ENCODE measurements around the gene FAM110A.
"Not testable (repeated sequence)": the region's sequence is repeated elsewhere in the genome, so short reads cannot be mapped to it uniquely, and the experiment has no call there.

FAM110A gene

GRCh38 chr20:833450-834150 is at the start of gene FAM110A:
TSS of gene FAM110A (plus strand) at chr20:833715. CDS start at chr20:844805, 11,090 bp downstream.
- peak; percentile 96 for DNase-seq
- H3K9me3 ChIP-seq (ENCODE audit: severe bottlenecking): no peaks in the 10 kb centered on the region
- peak within 1 kb of the TSS; percentile 92 for H3K4me3 ChIP-seq (ENCODE audit: low read depth, low read length)
- H3K27ac ChIP-seq: peak within 1 kb of the TSS; percentile 96
- H3K27me3 ChIP-seq (ENCODE audit: insufficient read depth, low read depth, severe bottlenecking): no peaks in the 10 kb centered on the region
- no peak for TF ChIP-seq CTCF (IDR thresholded peaks at IDR 0.05; ENCODE audit: low read depth, low read length)
- no peaks in the 10 kb centered on the region for H3K36me3 ChIP-seq

- no peak for DNase-seq
- Histone ChIP-seq H3K27ac (no peak overlapping the region), H3K36me3 (no peaks in the 10 kb centered on the region), H3K4me3 (ENCODE audit: low read depth, low read length) (no peak overlapping the region), H3K27me3 (ENCODE audit: insufficient read depth, low read depth, severe bottlenecking) (no peaks in the 10 kb centered on the region), H3K9me3 (ENCODE audit: severe bottlenecking) (peaks cover 11% of the 10 kb centered on the region)
- no peak for TF ChIP-seq CTCF (IDR thresholded peaks at IDR 0.05; ENCODE audit: low read depth, low read length)
Observed at GRCh38 chr20:787825-788224, 45.7 kb upstream of the FAM110A start.

GRCh38 chr20:791056-791455 is 42.5 kb upstream of the FAM110A start:
- no peaks in the 10 kb centered on the region for H3K36me3 ChIP-seq
- no peaks in the 10 kb centered on the region for H3K27me3 ChIP-seq (ENCODE audit: insufficient read depth, low read depth, severe bottlenecking)
- TF ChIP-seq CTCF (IDR thresholded peaks at IDR 0.05; ENCODE audit: low read depth, low read length): no peak
- H3K27ac ChIP-seq: no peak overlapping the region
- peaks cover 8% of the 10 kb centered on the region for H3K9me3 ChIP-seq (ENCODE audit: severe bottlenecking)
- no peak for DNase-seq
- no peak overlapping the region for H3K4me3 ChIP-seq (ENCODE audit: low read depth, low read length)

GRCh38 chr20:792248-792647 is 41.3 kb upstream of the FAM110A start:
- no peaks in the 10 kb centered on the region for H3K36me3 ChIP-seq
- no peak overlapping the region for H3K27ac ChIP-seq
- no peak overlapping the region for H3K4me3 ChIP-seq (ENCODE audit: low read depth, low read length)
- no peaks in the 10 kb centered on the region for H3K27me3 ChIP-seq (ENCODE audit: insufficient read depth, low read depth, severe bottlenecking)
- TF ChIP-seq CTCF (IDR thresholded peaks at IDR 0.05; ENCODE audit: low read depth, low read length): no peak
- H3K9me3 ChIP-seq (ENCODE audit: severe bottlenecking): peaks cover 8% of the 10 kb centered on the region
- DNase-seq: no peak

GRCh38 chr20:796921-797320 is 36.6 kb upstream of the FAM110A start:
- TF ChIP-seq CTCF (IDR thresholded peaks at IDR 0.05; ENCODE audit: low read depth, low read length): no peak
- DNase-seq: no peak
- Histone ChIP-seq H3K27ac (no peak overlapping the region), H3K36me3 (no peaks in the 10 kb centered on the region), H3K9me3 (ENCODE audit: severe bottlenecking) (peaks cover 5% of the 10 kb centered on the region), H3K27me3 (ENCODE audit: insufficient read depth, low read depth, severe bottlenecking) (no peaks in the 10 kb centered on the region), H3K4me3 (ENCODE audit: low read depth, low read length) (no peak overlapping the region)

- H3K27ac ChIP-seq; H3K4me3 ChIP-seq (ENCODE audit: low read depth, low read length); H3K27me3 ChIP-seq (ENCODE audit: insufficient read depth, low read depth, severe bottlenecking); DNase-seq; H3K9me3 ChIP-seq (ENCODE audit: severe bottlenecking); H3K36me3 ChIP-seq: not testable (repeated sequence)
Observed at GRCh38 chr20:798746-799145, 34.8 kb upstream of the FAM110A start.

GRCh38 chr20:800026-800425 is 33.5 kb upstream of the FAM110A start:
- not testable (repeated sequence) for H3K4me3 ChIP-seq (ENCODE audit: low read depth, low read length); H3K9me3 ChIP-seq (ENCODE audit: severe bottlenecking); H3K36me3 ChIP-seq; DNase-seq; H3K27ac ChIP-seq; H3K27me3 ChIP-seq (ENCODE audit: insufficient read depth, low read depth, severe bottlenecking)

Measured in WERI-Rb-1 (cell line).